Hematopoietic multipotent progenitor cell (in vitro differentiated cells): ENCODE data around the gene CD63. TPM values are rescaled to one million over a fixed set of nuclear protein-coding genes. Genes with fewer than 3 reads are reported as not detected.
A peak's percentile ranks its signal among the peaks of the same experiment; 100 is the strongest.

ENCODE experiments used
- DNase-seq, 3 donors: peaks; one replicate each; pipeline ENCODE4 v3.0.0-alpha.2; 2011 to 2015; ENCODE audit warnings: low read depth in 2 of 3, low spot score in 2 of 3
- total RNA-seq: library from RNA; depleted of rRNA; stranded (reverse); fragments of >200 nt; gene quantifications from one replicate; pipeline ENCODE4 v1.2.3, GENCODE V29; 2012

The CD63 gene
- total RNA-seq, 1 donor: 251 TPM

DNA sequence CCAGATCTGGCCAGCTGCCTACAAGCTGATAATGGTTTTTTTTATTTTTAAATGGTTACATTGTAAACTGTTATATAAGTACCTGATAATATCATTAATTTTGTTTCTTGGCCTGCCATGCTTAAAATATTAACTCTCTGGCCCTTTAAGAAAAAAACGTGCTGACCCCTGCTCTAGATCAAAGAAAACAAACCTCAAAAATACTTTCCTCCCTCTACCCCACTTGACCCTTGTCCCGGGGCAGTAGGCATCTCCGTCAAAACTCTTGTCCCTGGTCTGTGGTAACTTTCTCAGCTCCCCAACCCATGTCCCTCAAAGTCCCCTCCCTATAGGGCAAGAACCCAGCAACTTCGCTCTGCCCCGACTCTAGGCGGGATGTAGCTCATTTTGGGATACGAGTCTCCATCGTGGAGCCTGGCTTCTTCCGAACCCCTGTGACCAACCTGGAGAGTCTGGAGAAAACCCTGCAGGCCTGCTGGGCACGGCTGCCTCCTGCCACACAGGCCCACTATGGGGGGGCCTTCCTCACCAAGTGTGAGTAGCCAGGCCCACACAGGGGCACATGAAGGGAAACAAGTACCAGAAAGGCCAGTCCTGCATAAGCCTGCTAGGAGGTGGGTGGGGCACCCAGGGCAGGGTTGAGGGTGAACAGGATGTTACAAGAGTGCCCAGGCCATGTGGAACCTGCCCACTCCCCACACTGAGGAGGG is 5.1 kb downstream of the CD63 start:
- DNase-seq: no peak

DNA sequence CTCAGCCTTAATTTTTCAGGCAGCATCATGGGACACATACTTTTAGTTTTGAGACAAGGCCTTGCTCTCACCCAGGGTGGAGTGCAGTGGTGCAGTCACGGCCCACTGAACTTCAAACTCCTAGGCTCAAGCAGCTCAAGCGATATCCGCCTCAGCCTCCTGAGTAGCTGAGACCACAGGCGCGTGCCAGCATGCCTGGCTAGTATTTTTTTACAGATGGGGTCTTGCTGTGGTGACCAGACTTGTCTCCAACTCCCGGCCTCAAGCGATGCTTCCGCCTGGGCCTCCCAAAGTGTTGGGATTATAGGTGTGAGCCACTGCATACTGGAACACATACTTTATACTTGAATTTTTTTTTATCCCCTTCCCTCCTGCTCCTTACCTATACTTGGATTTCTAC is 5.9 kb downstream of the CD63 start:
- no peak for DNase-seq

DNA sequence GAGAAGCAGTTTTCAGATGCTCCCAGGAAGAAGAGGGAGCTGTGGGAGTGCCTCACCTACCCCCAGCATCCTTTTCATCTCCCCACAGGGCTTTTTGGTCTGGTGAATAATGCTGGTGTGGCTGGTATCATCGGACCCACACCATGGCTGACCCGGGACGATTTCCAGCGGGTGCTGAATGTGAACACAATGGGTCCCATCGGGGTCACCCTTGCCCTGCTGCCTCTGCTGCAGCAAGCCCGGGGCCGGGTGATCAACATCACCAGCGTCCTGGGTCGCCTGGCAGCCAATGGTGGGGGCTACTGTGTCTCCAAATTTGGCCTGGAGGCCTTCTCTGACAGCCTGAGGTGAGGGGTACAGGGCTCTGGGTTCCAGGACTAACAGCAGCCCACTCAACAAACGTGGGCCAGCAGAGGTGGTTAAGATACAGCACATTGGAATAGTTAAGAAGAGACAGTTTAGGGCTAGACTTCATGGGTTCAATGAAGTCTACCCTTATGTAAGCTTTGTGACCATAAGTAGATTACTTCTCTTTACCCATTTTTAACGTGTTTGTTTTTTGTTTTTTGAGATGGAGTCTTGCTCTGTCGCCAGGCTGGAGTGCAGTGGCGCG is 7.1 kb downstream of the CD63 start:
- DNase-seq: no peak

GRCh38 chr12:55720894-55721444 is 7.8 kb downstream of the CD63 start:
- peak in 1 of 3 donors; percentile 35 for DNase-seq

- DNase-seq: no peak
Observed at GRCh38 chr12:55720071-55720564, 8.7 kb downstream of the CD63 start, which contains the start of gene RDH5. Gene RDH5, plus strand, starts transcription at chr12:55720393. Its CDS starts 792 bp downstream, at chr12:55721185.

- DNase-seq: no peak
Observed at GRCh38 chr12:55719371-55719770, 9.4 kb downstream of the CD63 start.

DNA sequence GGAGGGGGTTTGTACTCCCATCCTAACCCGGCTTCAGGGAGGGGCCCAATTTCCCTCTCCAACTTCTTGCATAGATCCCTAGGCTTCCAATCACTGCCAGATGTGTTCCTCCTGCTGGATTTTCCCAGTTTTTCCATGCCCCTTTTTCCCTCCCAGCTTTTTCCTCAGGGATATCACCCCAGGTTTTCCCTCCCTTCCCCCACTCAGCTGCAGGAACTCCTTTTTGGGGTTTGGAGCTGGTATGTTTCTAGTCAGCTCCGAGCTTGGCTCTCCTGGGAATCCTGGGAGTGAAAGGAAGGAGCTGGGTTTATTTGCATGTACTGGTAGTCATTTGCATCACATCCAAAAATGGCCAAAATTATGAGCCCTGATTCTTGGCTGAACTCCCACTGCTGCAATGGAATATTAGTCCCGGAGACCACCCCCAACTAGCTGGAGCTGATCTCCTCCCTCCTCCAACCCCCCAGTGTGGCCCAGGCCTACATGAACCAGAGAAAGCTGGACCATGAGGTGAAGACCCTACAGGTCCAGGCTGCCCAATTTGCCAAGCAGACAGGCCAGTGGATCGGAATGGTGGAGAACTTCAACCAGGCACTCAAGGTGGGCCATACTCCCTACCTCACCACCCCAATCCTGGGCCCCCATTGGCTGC is 10.1 kb downstream of the CD63 start:
- no peak for DNase-seq

DNA sequence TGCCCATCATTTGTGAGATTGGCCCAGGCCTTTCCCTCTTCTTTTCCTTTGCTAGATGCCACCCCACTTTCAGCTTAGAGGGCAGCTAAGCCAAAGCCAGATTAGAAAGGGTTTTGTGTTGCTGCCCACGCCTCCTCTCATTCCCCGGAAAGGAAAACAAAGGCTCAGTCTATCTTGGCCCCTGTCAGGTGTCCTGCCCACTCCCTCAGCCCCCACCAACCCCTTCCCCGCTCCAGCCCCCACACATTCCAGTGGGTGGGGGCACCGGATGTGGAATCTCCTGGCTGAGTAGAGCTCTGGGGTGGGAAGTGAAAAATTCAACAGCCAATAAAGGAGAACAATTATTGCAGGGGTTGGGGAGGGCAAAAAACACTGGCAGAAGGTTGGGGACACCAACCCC is 10.8 kb downstream of the CD63 start:
- DNase-seq: no peak

- DNase-seq: no peak
Observed at GRCh38 chr12:55717011-55718007, 11.5 kb downstream of the CD63 start.

GRCh38 chr12:55716582-55716957 is 12.2 kb downstream of the CD63 start:
- DNase-seq: no peak

DNA sequence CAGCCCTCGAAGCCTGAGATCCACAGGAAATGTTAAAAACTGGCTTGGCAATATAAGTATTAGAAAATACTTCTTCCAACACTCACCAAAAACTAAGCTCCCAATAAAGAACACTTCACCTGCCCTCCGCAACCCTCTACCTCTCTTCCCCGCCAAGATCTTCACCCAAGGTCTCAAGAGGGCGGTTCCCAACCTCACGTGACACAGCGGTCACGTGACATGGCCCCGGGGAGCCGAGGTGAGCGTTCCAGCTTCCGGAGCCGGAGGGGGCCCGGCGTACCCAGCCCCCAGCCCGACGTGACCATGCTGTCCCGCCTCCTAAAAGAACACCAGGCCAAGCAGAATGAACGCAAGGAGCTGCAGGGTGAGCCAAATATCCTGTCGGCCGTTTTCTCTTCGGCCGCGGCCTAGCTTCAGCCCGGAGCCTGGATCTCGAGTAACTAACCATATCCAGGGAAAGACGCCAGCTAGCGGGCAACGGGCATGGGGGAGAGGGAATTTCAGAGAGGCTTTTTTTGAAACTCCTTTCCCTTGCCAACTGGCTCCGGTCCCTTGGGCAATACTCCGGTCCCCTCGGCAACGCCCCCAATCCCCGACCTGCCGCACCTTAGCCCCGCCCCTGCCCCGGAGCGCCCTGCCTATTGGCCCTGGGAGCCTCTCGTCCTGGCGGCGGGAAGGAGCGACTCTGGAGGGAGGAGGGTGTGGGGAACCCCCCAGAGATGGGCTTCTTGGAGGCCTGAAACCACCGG is 12.8 kb downstream of the CD63 start, which contains the start of gene BLOC1S1:
Gene BLOC1S1 (plus strand): TSS at position 214 of the 749 bp plus-strand sequence. CDS start 6 bp downstream, at position 220.
- DNase-seq: peak; percentile 91 to 94 (median 93)

DNA sequence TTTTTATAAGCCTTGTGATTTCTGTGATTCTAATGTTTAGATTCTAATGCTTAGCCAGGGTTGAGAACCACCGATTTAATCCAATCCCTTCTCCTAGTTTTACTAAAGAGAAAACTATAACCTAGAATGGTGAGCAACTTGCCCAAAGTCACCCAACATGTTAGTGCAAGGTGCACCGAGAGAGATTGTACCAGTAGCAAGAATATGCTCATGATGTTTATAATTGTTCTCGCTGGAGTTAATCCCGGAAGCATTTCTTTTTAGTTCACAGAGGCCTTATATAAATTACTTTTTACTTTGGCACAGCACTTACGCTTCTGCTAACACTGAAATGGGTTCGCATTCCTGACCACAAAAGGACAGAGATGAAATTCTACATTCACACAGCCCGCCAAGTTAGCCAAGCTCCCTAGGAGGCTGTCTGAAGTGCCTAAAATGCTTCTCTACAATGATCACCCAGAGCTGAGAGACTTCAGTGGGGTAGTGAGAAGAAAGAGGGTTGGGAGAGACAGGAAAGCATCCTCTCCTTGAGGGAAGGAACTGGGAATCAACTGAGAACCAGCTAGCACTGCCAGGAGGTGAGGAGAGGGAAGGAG is 13.5 kb downstream of the CD63 start:
- no peak for DNase-seq

GRCh38 chr12:55713721-55714120 is 15.1 kb downstream of the CD63 start:
- DNase-seq: no peak

- DNase-seq: no peak
Observed at GRCh38 chr12:55712700-55713415, 16.0 kb downstream of the CD63 start.

DNA sequence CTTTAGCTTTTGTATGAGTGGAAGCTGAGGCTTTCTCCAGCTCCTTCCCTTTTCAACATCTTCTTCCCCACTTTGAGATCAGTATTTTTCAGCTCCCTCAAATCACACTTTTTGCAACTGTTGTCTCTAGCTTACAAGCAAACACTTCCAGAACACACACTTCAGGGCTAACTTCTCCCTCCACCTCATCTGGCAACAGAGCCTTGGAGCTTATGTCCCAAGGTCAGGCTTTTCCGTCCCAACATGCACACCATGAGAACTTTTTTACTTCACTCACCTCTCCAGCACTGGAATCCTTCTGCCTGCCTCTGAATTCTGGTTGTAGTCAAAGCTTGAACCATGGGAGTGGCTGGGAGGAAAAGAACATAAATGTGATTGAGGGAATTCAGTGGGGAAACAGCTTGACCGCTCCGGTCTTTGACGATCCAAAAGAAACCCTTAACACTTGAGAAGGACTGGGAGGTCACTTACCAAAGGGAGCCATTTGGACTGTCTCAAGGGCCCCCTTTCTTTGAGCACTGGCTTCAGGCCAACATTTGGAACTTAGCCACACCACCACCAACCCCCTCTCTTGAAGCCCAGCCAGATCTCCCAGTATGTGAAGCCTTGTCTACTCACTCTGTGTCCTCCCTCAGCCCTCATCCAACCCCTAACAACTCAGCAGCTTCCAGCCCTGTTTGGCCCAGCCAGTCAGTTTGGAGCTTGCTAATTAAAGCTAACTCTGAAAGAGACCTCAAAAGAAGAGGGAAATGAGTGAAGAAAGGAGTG is 16.8 kb downstream of the CD63 start:
- no peak for DNase-seq

DNA sequence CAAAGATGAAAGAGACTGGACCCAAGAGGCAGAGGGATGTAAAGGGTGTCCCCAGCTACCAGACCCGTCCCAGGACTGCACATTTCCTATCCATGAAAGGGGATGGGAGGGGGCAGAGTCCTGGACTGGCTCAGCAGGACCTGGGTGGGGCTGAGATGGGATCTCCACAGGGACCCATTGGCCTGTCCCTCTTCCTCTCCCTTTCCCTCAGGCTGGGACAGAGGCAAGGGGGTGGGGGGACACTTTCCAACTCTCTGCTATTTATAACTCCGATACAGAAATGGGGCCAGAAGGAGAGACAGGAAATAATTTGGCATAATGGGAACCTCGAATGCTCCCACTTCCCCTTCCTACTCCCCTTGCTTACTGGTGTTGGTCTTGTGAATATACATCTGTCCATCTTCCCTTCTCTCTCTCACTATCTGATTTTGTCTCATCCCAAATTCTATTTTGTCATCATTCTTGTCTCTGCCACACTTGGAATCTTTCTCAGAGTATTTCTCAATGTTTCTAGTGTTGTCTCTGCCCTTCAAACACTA is 20.0 kb downstream of the CD63 start:
- DNase-seq: no peak
